ENCODE results near the gene IBA57.

IBA57 gene

DNA sequence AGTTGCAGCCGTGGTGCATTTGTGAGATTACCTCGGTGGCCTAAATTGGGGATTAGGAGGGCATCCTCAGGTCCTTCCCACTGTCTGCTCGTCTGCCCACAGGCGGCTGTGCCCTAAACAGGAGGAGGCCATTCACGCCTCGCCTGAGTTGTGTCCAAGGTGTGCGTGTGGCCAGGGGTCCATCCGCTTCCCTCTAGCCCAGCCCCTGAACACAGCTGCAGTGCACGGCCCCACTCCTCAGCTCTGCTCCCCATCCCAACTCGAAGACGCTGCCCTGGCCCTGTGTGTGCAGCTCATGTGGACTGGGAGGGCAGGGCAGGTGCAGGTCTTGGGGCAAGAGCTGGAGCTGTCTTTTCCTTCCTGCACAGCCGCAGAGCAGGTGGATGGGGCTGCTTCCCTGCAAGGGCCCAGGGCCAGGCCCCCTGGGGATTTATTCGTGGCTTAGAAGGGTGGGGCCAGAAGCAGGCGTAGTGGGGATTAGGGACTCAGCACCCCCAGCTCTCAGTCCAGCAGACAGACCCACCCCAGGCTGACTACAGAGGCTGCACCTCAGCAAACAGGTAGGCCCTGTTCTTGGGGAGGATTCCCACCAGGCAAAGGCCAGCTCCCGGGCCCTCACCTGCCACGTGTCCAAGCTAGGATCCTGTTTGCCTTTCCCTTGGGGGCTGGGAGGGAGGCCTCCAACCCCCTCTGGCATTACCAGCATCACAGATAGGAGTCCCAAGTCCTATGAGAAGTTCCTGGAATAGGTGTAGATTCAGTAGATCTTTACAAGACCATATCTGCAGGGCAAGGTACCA lies 21.2 kb upstream of the IBA57 start:
- Histone ChIP-seq H4K20me1 (peaks cover 92% of the 10 kb centered on the region), H3K27me3 (no peaks in the 10 kb centered on the region), H3K9ac (peak overlapping the region; percentile 69), H3K36me3 (peaks cover 45% of the 10 kb centered on the region), H3K9me3 (no peaks in the 10 kb centered on the region), H3K27ac (peak overlapping the region; percentile 56), H3K4me3 (peak overlapping the region; percentile 42; the same call in 1 of the 2 replicates), H3K4me1 (peaks cover 83% of the 10 kb centered on the region), H3K4me2 (peak overlapping the region; percentile 91)
- no peak for TF ChIP-seq Cebpa-rat (IDR thresholded peaks at IDR 0.05)

DNA sequence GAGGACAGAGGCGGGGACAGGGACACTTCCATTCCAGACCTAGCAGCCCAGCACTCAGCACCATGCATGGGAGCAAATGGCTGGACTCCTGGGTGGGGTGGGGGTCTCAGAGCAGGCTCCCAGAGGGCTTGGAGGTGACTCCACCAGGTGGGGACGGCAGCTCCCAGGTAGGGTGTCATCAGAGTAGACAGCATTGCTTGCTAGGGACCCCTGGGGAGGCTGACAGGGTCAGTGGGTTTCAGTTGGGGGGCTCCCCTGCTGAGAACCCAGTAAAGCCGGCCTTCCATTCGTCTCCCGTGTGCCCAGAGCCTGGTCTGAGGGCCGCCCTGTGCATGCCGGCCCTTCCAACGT lies 20.6 kb upstream of the IBA57 start:
- H3K4me1 ChIP-seq, result peaks cover 85% of the 10 kb centered on the region
- peak overlapping the region; percentile 69 for H3K9ac ChIP-seq
- peaks cover 98% of the 10 kb centered on the region for H4K20me1 ChIP-seq
- H3K9me3 ChIP-seq, result no peaks in the 10 kb centered on the region
- no peak overlapping the region for H3K4me3 ChIP-seq
- no peak for TF ChIP-seq Cebpa-rat (IDR thresholded peaks at IDR 0.05)
- peak overlapping the region; percentile 56 for H3K27ac ChIP-seq
- peak overlapping the region; percentile 91 for H3K4me2 ChIP-seq
- H3K36me3 ChIP-seq, result peaks cover 50% of the 10 kb centered on the region
- H3K27me3 ChIP-seq, result no peaks in the 10 kb centered on the region

DNA sequence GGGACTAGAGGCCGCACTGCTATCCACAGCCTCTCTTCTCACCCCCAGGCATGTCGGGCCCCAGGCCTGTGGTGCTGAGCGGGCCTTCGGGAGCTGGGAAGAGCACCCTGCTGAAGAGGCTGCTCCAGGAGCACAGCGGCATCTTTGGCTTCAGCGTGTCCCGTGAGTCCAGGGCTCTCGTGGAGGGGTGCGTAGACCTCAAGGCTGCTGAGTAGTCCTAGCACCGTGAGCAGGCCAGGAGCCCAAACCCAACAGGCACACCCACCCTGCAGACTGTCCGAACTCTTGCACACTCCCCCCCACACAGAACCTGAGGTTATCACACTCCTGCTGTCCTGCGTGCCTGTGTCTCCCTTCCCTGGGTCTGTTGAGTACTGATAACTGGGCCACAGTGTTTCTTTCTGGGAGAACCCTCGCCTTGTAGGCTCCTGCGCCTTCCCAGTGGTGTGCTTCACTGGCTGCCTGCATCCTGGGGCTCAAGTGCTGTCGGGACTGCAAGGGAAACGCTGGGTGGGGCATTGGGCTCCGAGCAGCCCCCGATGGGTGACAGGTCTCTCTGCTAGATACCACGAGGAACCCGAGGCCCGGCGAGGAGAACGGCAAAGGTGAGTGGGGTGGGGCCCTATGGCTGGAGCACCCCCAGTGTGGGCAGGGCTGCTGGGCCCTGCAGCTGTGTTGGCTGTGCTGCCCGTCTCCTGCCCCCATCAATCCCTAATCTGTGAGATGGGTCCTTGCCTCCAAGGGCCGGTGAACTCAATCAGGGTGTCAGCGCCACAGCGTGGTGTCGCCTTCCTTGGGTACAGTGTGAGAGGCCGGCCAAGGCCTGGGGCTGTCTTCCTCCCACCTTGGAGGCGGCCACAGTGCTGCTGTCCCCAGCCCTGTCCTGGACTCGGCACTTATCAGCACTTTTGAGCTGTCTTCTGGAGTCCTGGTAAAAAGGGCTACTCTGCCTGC lies 19.9 kb upstream of the IBA57 start:
- H3K27me3 ChIP-seq, result no peaks in the 10 kb centered on the region
- H3K4me2 ChIP-seq, result peak overlapping the region; percentile 91
- no peaks in the 10 kb centered on the region for H3K9me3 ChIP-seq
- no peak for TF ChIP-seq Cebpa-rat (IDR thresholded peaks at IDR 0.05)
- H3K4me1 ChIP-seq, result peaks cover 87% of the 10 kb centered on the region
- H3K36me3 ChIP-seq, result peaks cover 52% of the 10 kb centered on the region
- H3K4me3 ChIP-seq, result no peak overlapping the region
- peak overlapping the region; percentile 56 for H3K27ac ChIP-seq
- peak overlapping the region; percentile 69; the same call in 1 of the 2 replicates for H3K9ac ChIP-seq
- peaks cover 99% of the 10 kb centered on the region for H4K20me1 ChIP-seq

DNA sequence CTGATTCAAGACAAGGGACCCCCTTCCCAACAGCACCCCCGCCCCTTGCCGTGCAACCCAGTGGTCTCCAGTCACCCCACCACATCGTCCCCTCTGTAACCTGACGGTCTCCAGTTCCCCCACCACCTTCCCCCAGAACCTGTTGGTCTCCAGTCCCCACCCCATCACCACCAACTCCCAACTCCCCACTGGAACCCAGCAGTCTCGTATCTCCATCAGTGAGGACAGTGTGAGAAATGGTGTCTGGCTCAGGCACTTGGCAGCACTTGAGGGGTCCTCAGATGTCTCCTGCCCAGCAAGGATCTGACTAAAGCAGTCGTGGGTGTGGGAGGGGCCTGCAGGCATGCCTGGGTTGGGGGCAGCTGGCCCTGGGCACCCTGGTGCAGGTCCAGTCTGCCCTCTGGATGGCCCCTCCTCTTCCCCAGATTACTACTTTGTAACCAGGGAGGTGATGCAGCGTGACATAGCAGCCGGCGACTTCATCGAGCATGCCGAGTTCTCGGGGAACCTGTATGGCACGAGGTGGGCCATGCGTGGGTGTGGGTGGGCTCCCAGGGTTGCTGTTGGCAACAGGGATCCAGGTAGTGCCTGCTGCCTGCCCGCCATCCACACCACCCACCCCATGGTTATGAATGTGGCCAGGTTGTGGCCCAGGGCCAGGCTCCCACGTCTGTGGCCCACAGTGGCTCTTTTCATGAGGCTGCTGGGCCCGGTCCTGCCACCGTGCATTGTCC lies 19.0 kb upstream of the IBA57 start:
- H3K9ac ChIP-seq, result no peak overlapping the region
- no peaks in the 10 kb centered on the region for H3K27me3 ChIP-seq
- H3K4me2 ChIP-seq, result no peak overlapping the region; the same call in 1 of the 2 replicates
- peaks cover 52% of the 10 kb centered on the region for H3K36me3 ChIP-seq
- no peak overlapping the region for H3K4me3 ChIP-seq
- H3K9me3 ChIP-seq, result no peaks in the 10 kb centered on the region
- 0 out of 2 replicates have a peak overlapping the region, but pooled peaks have one; percentile 30 for H3K27ac ChIP-seq
- TF ChIP-seq Cebpa-rat (IDR thresholded peaks at IDR 0.05), result no peak
- peaks cover 99% of the 10 kb centered on the region for H4K20me1 ChIP-seq
- H3K4me1 ChIP-seq, result peaks cover 83% of the 10 kb centered on the region

DNA sequence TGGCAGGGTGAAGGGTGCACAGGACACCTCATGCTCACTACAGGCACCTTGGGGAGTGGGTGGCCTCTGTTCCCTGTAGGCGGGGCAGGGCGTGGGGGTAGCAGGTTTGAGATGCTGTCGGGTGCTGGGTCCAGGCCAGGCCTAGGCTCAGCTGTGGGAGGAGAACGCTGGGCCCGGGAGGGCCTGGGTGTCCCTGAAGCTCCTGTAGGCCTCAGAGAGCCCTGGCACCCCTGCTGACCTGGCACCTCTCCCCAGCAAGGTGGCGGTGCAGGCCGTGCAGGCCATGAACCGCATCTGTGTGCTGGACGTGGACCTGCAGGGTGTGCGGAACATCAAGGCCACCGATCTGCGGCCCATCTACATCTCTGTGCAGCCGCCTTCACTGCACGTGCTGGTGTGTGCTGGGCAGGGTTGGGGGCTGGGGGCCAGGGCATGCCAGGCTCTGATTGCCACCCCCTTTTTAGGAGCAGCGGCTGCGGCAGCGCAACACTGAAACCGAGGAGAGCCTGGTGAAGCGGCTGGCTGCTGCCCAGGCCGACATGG lies 18.4 kb upstream of the IBA57 start:
- H3K9ac ChIP-seq, result peak overlapping the region; percentile 64; the same call in 1 of the 2 replicates
- H3K27ac ChIP-seq, result peak overlapping the region; percentile 73
- peaks cover 99% of the 10 kb centered on the region for H4K20me1 ChIP-seq
- peaks cover 82% of the 10 kb centered on the region for H3K4me1 ChIP-seq
- H3K4me3 ChIP-seq, result no peak overlapping the region
- peak overlapping the region; percentile 73 for H3K4me2 ChIP-seq
- peaks cover 52% of the 10 kb centered on the region for H3K36me3 ChIP-seq
- no peaks in the 10 kb centered on the region for H3K9me3 ChIP-seq
- no peak for TF ChIP-seq Cebpa-rat (IDR thresholded peaks at IDR 0.05)
- no peaks in the 10 kb centered on the region for H3K27me3 ChIP-seq

DNA sequence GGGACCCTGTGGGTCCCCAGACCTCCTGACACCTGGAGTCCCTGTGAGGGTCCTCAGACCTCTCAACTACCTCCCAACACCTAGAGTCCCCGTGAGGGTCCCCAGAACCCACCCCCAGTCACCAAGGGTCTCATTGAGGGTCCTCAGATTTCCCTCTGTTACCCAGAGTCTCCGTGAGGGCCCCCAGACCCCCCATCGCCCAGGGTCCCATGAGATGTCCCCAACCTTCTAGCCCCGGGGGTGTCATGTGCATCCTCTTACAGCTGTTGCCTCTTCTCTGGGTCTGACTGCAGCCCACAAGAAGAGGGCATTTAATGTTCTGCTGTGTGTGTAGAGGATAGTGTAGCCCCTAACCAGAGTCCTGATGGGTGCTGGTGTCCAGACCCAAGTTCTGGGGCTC lies 17.8 kb upstream of the IBA57 start:
- H3K36me3 ChIP-seq, result peaks cover 52% of the 10 kb centered on the region

DNA sequence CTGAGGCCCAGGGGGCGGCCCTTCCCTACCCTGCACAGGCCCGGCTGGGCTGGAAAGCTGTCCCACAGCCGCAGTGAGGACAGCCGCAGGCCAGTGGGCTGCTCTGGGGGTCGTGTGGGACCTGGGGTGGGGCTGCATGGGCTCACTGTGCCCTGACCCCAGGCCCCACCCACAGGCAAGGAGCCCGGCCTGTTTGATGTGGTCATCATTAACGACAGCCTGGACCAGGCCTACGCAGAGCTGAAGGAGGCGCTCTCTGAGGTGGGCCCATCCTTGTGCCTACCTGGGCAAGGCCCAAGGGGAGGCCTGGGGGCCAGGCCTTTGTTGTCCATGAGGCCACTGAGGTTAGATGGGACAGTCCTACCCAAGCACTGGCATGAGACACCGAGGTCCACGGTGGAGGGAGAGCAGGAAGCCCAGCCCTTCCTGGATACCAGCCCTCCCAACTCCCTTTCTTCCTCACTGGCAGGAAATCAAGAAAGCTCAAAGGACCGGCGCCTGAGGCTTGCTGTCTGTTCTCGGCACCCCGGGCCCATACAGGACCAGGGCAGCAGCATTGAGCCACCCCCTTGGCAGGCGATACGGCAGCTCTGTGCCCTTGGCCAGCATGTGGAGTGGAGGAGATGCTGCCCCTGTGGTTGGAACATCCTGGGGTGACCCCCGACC lies 17.3 kb upstream of the IBA57 start:
- H3K27ac ChIP-seq, result peak overlapping the region; percentile 73
- H3K4me1 ChIP-seq, result peaks cover 81% of the 10 kb centered on the region
- peak overlapping the region; percentile 64 for H3K9ac ChIP-seq
- no peak for TF ChIP-seq Cebpa-rat (IDR thresholded peaks at IDR 0.05)
- H4K20me1 ChIP-seq, result peaks cover 95% of the 10 kb centered on the region
- peak overlapping the region; percentile 73 for H3K4me2 ChIP-seq
- H3K4me3 ChIP-seq, result no peak overlapping the region
- H3K27me3 ChIP-seq, result no peaks in the 10 kb centered on the region
- H3K9me3 ChIP-seq, result no peaks in the 10 kb centered on the region
- H3K36me3 ChIP-seq, result peaks cover 52% of the 10 kb centered on the region

More for the DNA sequence above, 17.8 kb upstream of the IBA57 start:
- no peaks in the 10 kb centered on the region for H3K9me3 ChIP-seq
- peaks cover 99% of the 10 kb centered on the region for H4K20me1 ChIP-seq
- H3K27me3 ChIP-seq, result no peaks in the 10 kb centered on the region
- TF ChIP-seq Cebpa-rat (IDR thresholded peaks at IDR 0.05), result no peak
- no peak overlapping the region for H3K4me3 ChIP-seq
- H3K4me2 ChIP-seq, result peak overlapping the region; percentile 73
- peaks cover 82% of the 10 kb centered on the region for H3K4me1 ChIP-seq
- peak overlapping the region; percentile 73 for H3K27ac ChIP-seq
- peak overlapping the region; percentile 64 for H3K9ac ChIP-seq

DNA sequence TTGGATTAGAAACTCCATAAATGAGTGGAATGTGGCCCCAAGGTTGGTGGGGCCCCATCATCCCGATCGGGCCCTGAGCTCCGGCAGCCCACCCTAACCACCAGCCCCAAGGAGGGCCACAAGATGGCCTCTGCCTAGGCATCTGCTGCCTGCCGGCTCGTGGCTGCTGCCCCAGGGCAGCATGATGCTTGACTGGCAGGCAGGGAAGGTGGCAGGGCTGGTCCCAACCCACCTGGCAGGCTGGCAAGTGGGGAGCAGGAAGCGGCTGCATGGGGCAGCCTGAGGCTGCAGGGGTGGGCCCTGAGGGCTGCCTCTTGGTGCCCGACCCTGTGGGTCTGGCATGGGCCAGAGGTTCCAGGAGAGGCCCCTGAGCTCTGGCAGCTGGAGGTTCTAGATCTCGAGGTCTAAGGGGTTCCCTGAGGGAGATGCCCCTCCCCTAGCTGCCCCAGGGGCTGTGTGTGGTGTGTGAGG lies 16.6 kb upstream of the IBA57 start:
- Histone ChIP-seq H3K9ac (peak overlapping the region; percentile 64), H3K27ac (peak overlapping the region; percentile 73), H3K4me3 (no peak overlapping the region)

More for the DNA sequence above, 16.6 kb upstream of the IBA57 start:
- peaks cover 75% of the 10 kb centered on the region for H3K4me1 ChIP-seq
- H3K9me3 ChIP-seq, result no peaks in the 10 kb centered on the region
- H4K20me1 ChIP-seq, result peaks cover 88% of the 10 kb centered on the region
- peaks cover 52% of the 10 kb centered on the region for H3K36me3 ChIP-seq
- H3K4me2 ChIP-seq, result peak overlapping the region; percentile 73
- TF ChIP-seq Cebpa-rat (IDR thresholded peaks at IDR 0.05), result no peak
- H3K27me3 ChIP-seq, result no peaks in the 10 kb centered on the region
